GM19193 (cell line): ENCODE results near the gene KLF15.

Experiments used
- POLR2A ChIP-seq: IDR thresholded peaks from 4 replicates; pipeline ENCODE4 v1.6.1; 2011; ENCODE audit not compliant: insufficient read depth, insufficient read length; ENCODE audit errors: extremely low read depth

The KLF15 gene

GRCh38 chr3:126373682-126374601, 16.7 kb upstream of the KLF15 start:
- no peak for TF ChIP-seq POLR2A

GRCh38 chr3:126373146-126373613, 16.0 kb upstream of the KLF15 start:
- TF ChIP-seq POLR2A = no peak

GRCh38 chr3:126372413-126373145, 15.4 kb upstream of the KLF15 start:
- no peak for TF ChIP-seq POLR2A

GRCh38 chr3:126371096-126371705, 14.0 kb upstream of the KLF15 start:
- TF ChIP-seq POLR2A = no peak

GRCh38 chr3:126370606-126371005, 13.4 kb upstream of the KLF15 start:
- TF ChIP-seq POLR2A = no peak

- no peak for TF ChIP-seq POLR2A
Measured at GRCh38 chr3:126370055-126370454, 12.8 kb upstream of the KLF15 start.

- TF ChIP-seq POLR2A = no peak
Measured at GRCh38 chr3:126369490-126369889, 12.3 kb upstream of the KLF15 start.

GRCh38 chr3:126367316-126367805, 10.2 kb upstream of the KLF15 start:
- no peak for TF ChIP-seq POLR2A

GRCh38 chr3:126365351-126366277, 8.4 kb upstream of the KLF15 start:
- no peak for TF ChIP-seq POLR2A

GRCh38 chr3:126364731-126365301, 7.6 kb upstream of the KLF15 start:
- TF ChIP-seq POLR2A = no peak

- TF ChIP-seq POLR2A = no peak
Measured at GRCh38 chr3:126364130-126364695, 7.0 kb upstream of the KLF15 start.

GRCh38 chr3:126361211-126361610, 4.0 kb upstream of the KLF15 start:
- TF ChIP-seq POLR2A = no peak

- TF ChIP-seq POLR2A = no peak
Measured at GRCh38 chr3:126360714-126361060, 3.5 kb upstream of the KLF15 start.
